ENCODE data around the gene RAX2. TPM values are rescaled to one million over a fixed set of nuclear protein-coding genes. Genes with fewer than 3 reads are reported as not detected.

RAX2 gene
- total and polyA plus RNA-seq, 2 experiments from 2014 or later, result 0.22 TPM; not detected in 1

DNA sequence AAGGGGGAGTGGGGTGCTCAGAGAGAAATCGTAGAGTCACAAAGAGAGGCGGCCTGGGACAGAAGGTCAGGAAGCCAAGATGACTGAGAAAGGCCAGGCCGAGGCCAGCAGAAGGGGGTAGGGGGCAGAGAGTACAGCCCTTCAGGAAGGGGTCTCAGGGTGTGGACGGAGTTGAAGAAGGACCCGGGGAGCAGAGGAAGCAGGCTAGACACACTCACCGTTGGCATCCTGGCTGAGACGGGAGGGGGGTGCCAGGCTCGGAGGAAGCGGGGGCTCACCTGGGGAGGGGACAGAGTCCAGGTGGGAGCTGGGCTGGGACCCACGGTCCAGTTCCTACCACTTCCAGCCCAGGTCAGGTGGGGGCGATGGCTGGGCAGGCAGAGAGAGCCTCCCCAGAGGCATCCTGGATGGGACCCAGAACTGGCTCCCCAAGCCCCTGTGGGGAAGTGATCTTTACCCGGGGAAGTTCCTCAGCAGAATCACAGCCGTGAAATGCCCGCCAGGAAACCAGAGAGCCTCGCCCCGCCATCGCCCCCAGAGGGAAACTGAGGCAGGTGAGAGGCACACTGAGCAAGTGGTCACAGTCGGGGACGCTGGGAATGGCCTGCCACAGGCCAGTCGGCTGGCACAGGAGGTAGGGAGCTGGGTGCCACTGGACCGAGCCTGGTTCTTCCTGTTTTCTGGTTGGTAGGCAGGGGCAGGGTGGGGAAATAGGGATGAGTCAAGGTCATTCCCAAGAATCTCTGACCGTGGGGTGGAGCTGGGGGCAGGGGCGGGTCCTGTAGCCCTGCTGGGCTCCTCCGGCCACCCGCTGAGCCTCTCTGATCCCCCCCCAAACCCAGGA lies 12.8 kb upstream of the RAX2 start:
- Histone ChIP-seq H3K4me1 (ENCODE audit: insufficient read depth) (no peaks in the 10 kb centered on the region), H3K9me3 (ENCODE audit: low read depth) (peaks cover 2% of the 10 kb centered on the region), H3K36me3 (replicated peaks; ENCODE audit: insufficient read depth, low read depth) (no peaks in the 10 kb centered on the region), H3K79me2 (no peaks in the 10 kb centered on the region), H3K4me3 (no peak overlapping the region), H2AFZ (no peak overlapping the region), H3K9me2 (replicated peaks; ENCODE audit: insufficient read depth) (no peaks in the 10 kb centered on the region), H3K27ac (no peak overlapping the region), H3K4me2 (no peak overlapping the region), H3K27me3 (peaks cover 30% of the 10 kb centered on the region), H4K20me1 (ENCODE audit: insufficient read depth, poor library complexity, severe bottlenecking) (no peaks in the 10 kb centered on the region)
- no peak for DNase-seq (ENCODE audit: low spot score)
- 47% methylated on average over 23 of the region's 25 CpGs for WGBS (ENCODE audit: low lambda C conversion rate, missing lambda C conversion rate)
- peak; percentile 0 for TF ChIP-seq EZH2 (IDR thresholded peaks at IDR 0.05; ENCODE audit: borderline replicate concordance)
- TF ChIP-seq EZH2phosphoT487 (IDR thresholded peaks at IDR 0.05; ENCODE audit: low read depth, severe bottlenecking, unreplicated experiment), result no peak

GRCh38 chr19:3783660-3784584 lies 11.9 kb upstream of the RAX2 start:
- 81% methylated on average over 33 of the region's 49 CpGs for WGBS (ENCODE audit: low lambda C conversion rate, missing lambda C conversion rate)
- no peaks in the 10 kb centered on the region for H3K79me2 ChIP-seq
- TF ChIP-seq CTCF (IDR thresholded peaks at IDR 0.05; ENCODE audit: poor library complexity), result peak; percentile 3
- no peak for TF ChIP-seq EZH2 (IDR thresholded peaks at IDR 0.05; ENCODE audit: borderline replicate concordance)
- H3K36me3 ChIP-seq (replicated peaks; ENCODE audit: insufficient read depth, low read depth), result no peaks in the 10 kb centered on the region
- H3K27ac ChIP-seq, result no peak overlapping the region
- H3K9me2 ChIP-seq (replicated peaks; ENCODE audit: insufficient read depth), result no peaks in the 10 kb centered on the region
- no peaks in the 10 kb centered on the region for H3K4me1 ChIP-seq (ENCODE audit: insufficient read depth)
- H3K4me3 ChIP-seq, result no peak overlapping the region
- H3K27me3 ChIP-seq, result peaks cover 30% of the 10 kb centered on the region
- peaks cover 2% of the 10 kb centered on the region for H3K9me3 ChIP-seq (ENCODE audit: low read depth)
- no peak overlapping the region for H2AFZ ChIP-seq
- no peaks in the 10 kb centered on the region for H4K20me1 ChIP-seq (ENCODE audit: insufficient read depth, poor library complexity, severe bottlenecking)
- no peak for DNase-seq (ENCODE audit: low spot score)
- H3K4me2 ChIP-seq, result no peak overlapping the region

GRCh38 chr19:3782903-3783302 lies 10.9 kb upstream of the RAX2 start:
- no peak overlapping the region for H3K4me2 ChIP-seq
- no peaks in the 10 kb centered on the region for H3K4me1 ChIP-seq (ENCODE audit: insufficient read depth)
- H3K4me3 ChIP-seq, result no peak overlapping the region
- TF ChIP-seq EZH2 (IDR thresholded peaks at IDR 0.05; ENCODE audit: borderline replicate concordance), result no peak
- TF ChIP-seq EZH2phosphoT487 (IDR thresholded peaks at IDR 0.05; ENCODE audit: low read depth, severe bottlenecking, unreplicated experiment), result no peak
- no peak for TF ChIP-seq CTCF (IDR thresholded peaks at IDR 0.05; ENCODE audit: poor library complexity)
- no peak overlapping the region for H2AFZ ChIP-seq
- peaks cover 2% of the 10 kb centered on the region for H3K9me3 ChIP-seq (ENCODE audit: low read depth)
- no peaks in the 10 kb centered on the region for H4K20me1 ChIP-seq (ENCODE audit: insufficient read depth, poor library complexity, severe bottlenecking)
- no peak overlapping the region for H3K27ac ChIP-seq
- peaks cover 30% of the 10 kb centered on the region for H3K27me3 ChIP-seq
- no peaks in the 10 kb centered on the region for H3K79me2 ChIP-seq
- no peak for DNase-seq (ENCODE audit: low spot score)
- no peaks in the 10 kb centered on the region for H3K9me2 ChIP-seq (replicated peaks; ENCODE audit: insufficient read depth)
- H3K36me3 ChIP-seq (replicated peaks; ENCODE audit: insufficient read depth, low read depth), result no peaks in the 10 kb centered on the region
- 85% methylated on average over 11 of the region's 13 CpGs for WGBS (ENCODE audit: low lambda C conversion rate, missing lambda C conversion rate)

Measured in hepatocyte (in vitro differentiated cells).